IMR-90 (cell line): ENCODE results near the gene CAPS. TPM values are rescaled to one million over a fixed set of nuclear protein-coding genes. Genes with fewer than 3 reads are reported as not detected.

ENCODE experiments used
- ATAC-seq: fragments of 200-7000 bp; cut with Tn5 transposase; 2 replicates; pipeline ENCODE4 v1.9.1; 2020; ENCODE audit warnings: low read depth, mild to moderate bottlenecking, moderate library complexity
- BruUV-seq: library from RNA; stranded (reverse); fragments of 400-500 nt; replicated peaks from 2 replicates; lab custom pipeline; 2021; lab: Mats Ljungman, UMichigan
- CTCF ChIA-PET: fragments of 300-600 bp; formaldehyde crosslinking; extraction: SDS; loops from one replicate; lab custom pipeline; 2021; ENCODE audit warnings: antibody characterized with exemption; lab: Yijun Ruan, JAX
- POLR2A ChIA-PET: fragments of 300-600 bp; sonication (Branson Sonifier 250); formaldehyde crosslinking; loops from one replicate; lab custom pipeline; 2022; ENCODE audit warnings: antibody characterized with exemption; ENCODE audit not compliant: unreplicated experiment; lab: Charles Lee
- DNase-seq: peaks from one replicate; pipeline ENCODE4 v3.0.0; 2013
- H2AFZ ChIP-seq: replicated peaks from 2 replicates; pipeline ENCODE3; 2013; ENCODE audit warnings: low read length, mild to moderate bottlenecking; ENCODE audit not compliant: poor library complexity
- H2AK5ac ChIP-seq: 2 replicates; pipeline ENCODE4 v1.6.1; 2013; ENCODE audit warnings: low read depth, low read length, inconsistent platforms
- H2AK9ac ChIP-seq: replicated peaks from 2 replicates; pipeline ENCODE3; 2013; ENCODE audit warnings: mild to moderate bottlenecking, low read depth, low read length, moderate library complexity; ENCODE audit not compliant: poor library complexity
- H2BK120ac ChIP-seq: 2 replicates; pipeline ENCODE4 v1.6.1; 2013; ENCODE audit warnings: low read depth, low read length, inconsistent platforms
- H2BK15ac ChIP-seq: 3 replicates; pipeline ENCODE4 v1.6.1; 2013; ENCODE audit warnings: low read depth, low read length, inconsistent platforms
- H2BK20ac ChIP-seq: 2 replicates; pipeline ENCODE4 v1.6.1; 2013; ENCODE audit warnings: low read depth, mild to moderate bottlenecking, inconsistent platforms, low read length, moderate library complexity
- H2BK5ac ChIP-seq: 2 replicates; pipeline ENCODE4 v1.6.1; 2013; ENCODE audit warnings: mild to moderate bottlenecking, low read depth, low read length, inconsistent platforms; ENCODE audit not compliant: poor library complexity, severe bottlenecking
- H3K14ac ChIP-seq: replicated peaks from 2 replicates; pipeline ENCODE4 v1.6.1; 2013; ENCODE audit warnings: low read depth, low read length, inconsistent platforms
- H3K18ac ChIP-seq: 2 replicates; pipeline ENCODE4 v1.6.1; 2013; ENCODE audit warnings: low read depth, low read length, control low read depth
- H3K23ac ChIP-seq: 2 replicates; pipeline ENCODE4 v1.6.1; 2013; ENCODE audit warnings: low read depth, low read length, inconsistent platforms
- H3K27ac ChIP-seq: 2 replicates; pipeline ENCODE4 v1.5.1; 2013; ENCODE audit warnings: mild to moderate bottlenecking, control low read depth, low read length; ENCODE audit not compliant: insufficient read depth
- H3K27me3 ChIP-seq: 2 replicates; pipeline ENCODE4 v1.6.1; 2013; ENCODE audit warnings: low read length; ENCODE audit not compliant: control insufficient read depth, insufficient read depth
- H3K36me3 ChIP-seq: 2 replicates; pipeline ENCODE4 v1.6.1; 2013; ENCODE audit warnings: low read length, mixed read lengths; ENCODE audit not compliant: control insufficient read depth, insufficient read depth
- H3K4ac ChIP-seq: 2 replicates; pipeline ENCODE4 v1.6.1; 2013; ENCODE audit warnings: low read depth, low read length, inconsistent platforms
- H3K4me1 ChIP-seq: 2 replicates; pipeline ENCODE4 v1.6.1; 2013; ENCODE audit warnings: low read length, mixed read lengths; ENCODE audit not compliant: control insufficient read depth, insufficient read depth
- H3K4me2 ChIP-seq: 2 replicates; pipeline ENCODE4 v1.6.1; 2013; ENCODE audit warnings: low read depth, mild to moderate bottlenecking, control low read depth, low read length, moderate library complexity
- H3K4me3 ChIP-seq: 2 replicates; pipeline ENCODE4 v1.5.1; 2013; ENCODE audit warnings: low read depth, mild to moderate bottlenecking, control low read depth, low read length, moderate library complexity; ENCODE audit not compliant: insufficient read depth
- H3K56ac ChIP-seq: 2 replicates; pipeline ENCODE4 v1.6.1; 2013; ENCODE audit warnings: low read length, inconsistent platforms; ENCODE audit not compliant: insufficient read depth; ENCODE audit errors: extremely low read depth
- H3K79me1 ChIP-seq, 2 experiments: 2 replicates each; pipeline ENCODE4 v1.6.1; 2013; ENCODE audit warnings: low read length in 2 of 2, inconsistent platforms in 1 of 2, low read depth in 1 of 2
- H3K9ac ChIP-seq: 2 replicates; pipeline ENCODE4 v1.6.1; 2013; ENCODE audit warnings: low read depth, low read length, control low read depth
- H3K9me1 ChIP-seq: 2 replicates; pipeline ENCODE4 v1.6.1; 2013; ENCODE audit warnings: low read length, inconsistent platforms; ENCODE audit not compliant: insufficient read depth
- H3K9me3 ChIP-seq: 2 replicates; pipeline ENCODE4 v1.6.1; 2013; ENCODE audit warnings: low read length; ENCODE audit not compliant: control insufficient read depth, insufficient read depth
- H4K20me1 ChIP-seq: 2 replicates; pipeline ENCODE4 v1.6.1; 2013; ENCODE audit warnings: low read length, inconsistent platforms; ENCODE audit not compliant: insufficient read depth
- H4K5ac ChIP-seq: 2 replicates; pipeline ENCODE4 v1.6.1; 2013; ENCODE audit warnings: mild to moderate bottlenecking, low read depth, low read length, control low read depth
- H4K8ac ChIP-seq, 2 experiments: 2 replicates each; pipeline ENCODE4 v1.6.1; 2013; ENCODE audit warnings: low read depth in 2 of 2, low read length in 2 of 2, control low read depth in 1 of 2, inconsistent platforms in 1 of 2
- H4K91ac ChIP-seq: 2 replicates; pipeline ENCODE4 v1.6.1; 2013; ENCODE audit warnings: low read depth, low read length, inconsistent platforms; ENCODE audit not compliant: insufficient read depth
- ELK1 ChIP-seq: fragments of 150-350 bp; IDR thresholded peaks from 2 replicates; pipeline ENCODE4 v1.6.1; 2016; ENCODE audit warnings: low read depth, mild to moderate bottlenecking, low read length, moderate library complexity, borderline replicate concordance
- MAZ ChIP-seq: IDR thresholded peaks from 2 replicates; pipeline ENCODE4 v1.6.1; 2012; ENCODE audit warnings: low read depth, mild to moderate bottlenecking, low read length, improper control_type of control experiment, moderate library complexity, borderline replicate concordance
- MXI1 ChIP-seq: IDR thresholded peaks from 2 replicates; pipeline ENCODE4 v1.6.1; 2012; ENCODE audit warnings: low read depth, mild to moderate bottlenecking, low read length, moderate library complexity, borderline replicate concordance
- RFX5 ChIP-seq: IDR thresholded peaks from 2 replicates; pipeline ENCODE4 v1.8.0; 2012; ENCODE audit warnings: low read depth, mild to moderate bottlenecking, low read length, moderate library complexity
- WGBS, 2 experiments: methylation state at CpG; one replicate each; pipeline versions ENCODE4 v1.1.5 to v1.1.7; 2013; ENCODE audit warnings: missing lambda C conversion rate in 2 of 2; ENCODE audit not compliant: insufficient read length in 1 of 2; ENCODE audit errors: extremely low coverage in 2 of 2; 5-methylcytosine and 5-hydroxymethylcytosine counted together
- dilution Hi-C: fragments of 300-500 bp; cut with HindIII; formaldehyde crosslinking; loops from one replicate; pipeline ENCODE4 v1.14.3; 2018; ENCODE audit warnings: low sequenced_read_pairs; ENCODE audit not compliant: unreplicated experiment
- in situ Hi-C: fragments of 300-500 bp; cut with MboI; formaldehyde crosslinking; loops from 3 replicates; pipeline ENCODE4 v1.14.3; 2019; ENCODE audit warnings: low sequenced_read_pairs, inconsistent platforms, mixed read lengths
- intact Hi-C: fragments of 100-400 bp; cut with micrococcal nuclease; formaldehyde crosslinking; loops from 2 replicates; pipeline ENCODE4 v1.10.0; 2022
- polyA plus RNA-seq, 3 experiments: library from polyadenylated mRNA; depleted of rRNA; stranded (reverse); fragments of >200 nt; gene quantifications; 2 replicates each; pipeline ENCODE4 v1.2.3, GENCODE V29; 2012; ENCODE audit warnings: low replicate concordance in 1 of 3
- total RNA-seq: library from RNA; depleted of rRNA; stranded (reverse); fragments of >200 nt; gene quantifications from 2 replicates; pipeline ENCODE4 v1.2.3, GENCODE V29; 2012

Gene CAPS
- total and polyA plus RNA-seq, 2 of the 4 experiments (the other 2 are of a cell fraction) = 0.54 to 4.9 TPM

- Histone ChIP-seq H3K9me1 (peaks cover 42% of the 10 kb centered on the region), H4K20me1 (peaks cover 72% of the 10 kb centered on the region), H3K36me3 (peaks cover 15% of the 10 kb centered on the region), H2BK20ac (no peak overlapping the region), H3K23ac (no peak overlapping the region; the same call in 1 of the 2 replicates), H3K4me2 (no peak overlapping the region), H2AK9ac (peak overlapping the region; percentile 35), H3K4me1 (peaks cover 57% of the 10 kb centered on the region), H3K27ac (no peak overlapping the region), H3K9ac (no peak overlapping the region), H3K4ac (peak overlapping the region; percentile 91), H3K56ac (no peak overlapping the region), H4K5ac (no peak overlapping the region), H3K79me1 (peaks cover 45 to 98% of the 10 kb centered on the region in 2 experiments), H4K8ac (no peak overlapping the region), H2BK15ac (peak overlapping the region; percentile 89; the same call in 1 of the 3 replicates), H3K18ac (no peak overlapping the region; the same call in 1 of the 2 replicates), H2BK5ac (no peak overlapping the region), H2BK120ac (peak overlapping the region; percentile 87; the same call in 1 of the 2 replicates), H3K27me3 (no peaks in the 10 kb centered on the region), H2AFZ (no peak overlapping the region), H3K9me3 (no peaks in the 10 kb centered on the region), H2AK5ac (0 out of 2 replicates have a peak overlapping the region, but pooled peaks have one; percentile 17), H3K4me3 (no peak overlapping the region), H4K91ac (no peak overlapping the region; the same call in 1 of the 2 replicates), H3K14ac (0 out of 2 replicates have a peak overlapping the region, but pooled peaks have one; percentile 37)
- TF ChIP-seq RFX5 = no peak
- TF ChIP-seq MXI1 = no peak
- no peak for TF ChIP-seq MAZ
- TF ChIP-seq ELK1 = no peak
- in situ Hi-C loops (no loop called here), intact Hi-C loops (no loop called here), dilution Hi-C loops (no loop called here)
- WGBS, 2 experiments = 78% methylated on average over 9 of the region's 19 CpGs; no CpG with 5 or more reads in 1 of the 2 experiments
- ChIA-PET POLR2A (no interaction called here), CTCF (interaction anchor here (1.0 kb wide), 1 partner anchor 16 kb away, joined by 3 read pairs; no protein-coding TSS in a partner anchor)
- no TSS peak for BruUV-seq
- DNase-seq (no peak), ATAC-seq (no peak)
Observed at GRCh38 chr19:5951338-5951861, 37.3 kb downstream of the CAPS start.
